ENCODE results near the gene ETV1.

Gene ETV1

GRCh38 chr7:13946181-13946580, 43.3 kb downstream of the ETV1 start:
- Histone ChIP-seq H3K27ac (ENCODE audit: low read length) (no peak overlapping the region), H3K4me1 (ENCODE audit: low read length) (no peaks in the 10 kb centered on the region), H3K9me3 (replicated peaks; ENCODE audit: insufficient read depth, low read length) (no peaks in the 10 kb centered on the region), H2AFZ (ENCODE audit: low read length) (no peak overlapping the region), H3K36me3 (replicated peaks; ENCODE audit: insufficient read depth, low read length) (no peaks in the 10 kb centered on the region), H3K4me3 (ENCODE audit: low read length) (no peak overlapping the region), H3K9me2 (replicated peaks; ENCODE audit: insufficient read depth, low read length) (no peaks in the 10 kb centered on the region), H3K79me2 (ENCODE audit: low read length) (no peaks in the 10 kb centered on the region), H3K9ac (ENCODE audit: low read length) (no peak overlapping the region), H4K20me1 (ENCODE audit: insufficient read depth, low read length) (no peaks in the 10 kb centered on the region), H3F3A (ENCODE audit: insufficient read depth, low read length) (no peaks in the 10 kb centered on the region), H3K4me2 (ENCODE audit: low read depth, low read length) (no peak overlapping the region), H3K27me3 (replicated peaks; ENCODE audit: insufficient read depth, low read length) (no peaks in the 10 kb centered on the region)
- DNase-seq = no peak
- TF ChIP-seq EZH2phosphoT487 (IDR thresholded peaks at IDR 0.05; ENCODE audit: low read length) (no peak), EZH2 (optimal IDR thresholded peaks at IDR 0.05; ENCODE audit: low read depth, low read length) (no peak), CTCF (IDR thresholded peaks at IDR 0.05; ENCODE audit: low read length) (no peak)

GRCh38 chr7:13945670-13946069, 43.8 kb downstream of the ETV1 start:
- no peak for TF ChIP-seq EZH2 (optimal IDR thresholded peaks at IDR 0.05; ENCODE audit: low read depth, low read length)
- TF ChIP-seq CTCF (IDR thresholded peaks at IDR 0.05; ENCODE audit: low read length) = no peak
- TF ChIP-seq EZH2phosphoT487 (IDR thresholded peaks at IDR 0.05; ENCODE audit: low read length) = no peak
- no peak overlapping the region for H3K4me2 ChIP-seq (ENCODE audit: low read depth, low read length)

GRCh38 chr7:13933536-13933935, 55.9 kb downstream of the ETV1 start:
- DNase-seq = no peak
- Histone ChIP-seq H4K20me1 (ENCODE audit: insufficient read depth, low read length) (no peaks in the 10 kb centered on the region), H3F3A (ENCODE audit: insufficient read depth, low read length) (no peaks in the 10 kb centered on the region), H2AFZ (ENCODE audit: low read length) (no peak overlapping the region), H3K4me1 (ENCODE audit: low read length) (no peaks in the 10 kb centered on the region), H3K9ac (ENCODE audit: low read length) (no peak overlapping the region), H3K27me3 (replicated peaks; ENCODE audit: insufficient read depth, low read length) (no peaks in the 10 kb centered on the region), H3K79me2 (ENCODE audit: low read length) (no peaks in the 10 kb centered on the region), H3K4me2 (ENCODE audit: low read depth, low read length) (no peak overlapping the region), H3K27ac (ENCODE audit: low read length) (no peak overlapping the region), H3K9me2 (replicated peaks; ENCODE audit: insufficient read depth, low read length) (no peaks in the 10 kb centered on the region), H3K4me3 (ENCODE audit: low read length) (no peak overlapping the region), H3K36me3 (replicated peaks; ENCODE audit: insufficient read depth, low read length) (no peaks in the 10 kb centered on the region), H3K9me3 (replicated peaks; ENCODE audit: insufficient read depth, low read length) (no peaks in the 10 kb centered on the region)
- TF ChIP-seq EZH2phosphoT487 (IDR thresholded peaks at IDR 0.05; ENCODE audit: low read length) (no peak), EZH2 (optimal IDR thresholded peaks at IDR 0.05; ENCODE audit: low read depth, low read length) (no peak), CTCF (IDR thresholded peaks at IDR 0.05; ENCODE audit: low read length) (no peak)

More at GRCh38 chr7:13945670-13946069, 43.8 kb downstream of the ETV1 start:
- Histone ChIP-seq H3K4me3 (ENCODE audit: low read length) (no peak overlapping the region), H3K27ac (ENCODE audit: low read length) (no peak overlapping the region), H3K4me1 (ENCODE audit: low read length) (no peaks in the 10 kb centered on the region), H3K9me2 (replicated peaks; ENCODE audit: insufficient read depth, low read length) (no peaks in the 10 kb centered on the region), H2AFZ (ENCODE audit: low read length) (no peak overlapping the region), H3K9ac (ENCODE audit: low read length) (no peak overlapping the region), H3K9me3 (replicated peaks; ENCODE audit: insufficient read depth, low read length) (no peaks in the 10 kb centered on the region), H3F3A (ENCODE audit: insufficient read depth, low read length) (no peaks in the 10 kb centered on the region), H3K79me2 (ENCODE audit: low read length) (no peaks in the 10 kb centered on the region), H3K27me3 (replicated peaks; ENCODE audit: insufficient read depth, low read length) (no peaks in the 10 kb centered on the region), H3K36me3 (replicated peaks; ENCODE audit: insufficient read depth, low read length) (no peaks in the 10 kb centered on the region), H4K20me1 (ENCODE audit: insufficient read depth, low read length) (no peaks in the 10 kb centered on the region)
- DNase-seq = no peak

All from MM.1S (cell line).